Endothelial cell of umbilical vein (primary cell): Measurements from ENCODE around the gene AQP10. TPM values are rescaled to one million over a fixed set of nuclear protein-coding genes. Genes with fewer than 3 reads are reported as not detected.

Source experiments
- polyA plus RNA-seq, 4 experiments: library from polyadenylated mRNA; depleted of rRNA in 3 of 4; stranded (reverse) in 3 of 4; unstranded in 1 of 4; fragments of >200 nt; gene quantifications; 2 replicates each; pipeline versions ENCODE4 v1.2.1 to v1.2.3, GENCODE V29; 2011 to 2012; ENCODE audit warnings: missing spikeins in 1 of 4
- small RNA-seq: library from RNA; depleted of rRNA; stranded (forward); fragments of <200 nt; gene quantifications from one replicate; pipeline ENCODE3, GENCODE V24; 2012; ENCODE audit warnings: low replicate concordance, low read depth; ENCODE audit not compliant: insufficient read depth, insufficient read length
- total RNA-seq: library from RNA; stranded (reverse); gene quantifications from 2 replicates; pipeline ENCODE4 v1.2.3, GENCODE V29; 2021

Gene AQP10
- total and polyA plus RNA-seq, 2 donors (not counting 3 experiments of a cell fraction or from before 2014, with no cell fraction given), result not detected

Small RNA genes lying within 50 kb of the gene (small RNA-seq; reads per million reads assigned to genes)
- gene RF00273 (not detected), gene RNU6-121P (not detected), gene RNU6-239P (not detected), gene RNU7-57P (not detected)

Other genes starting within 250 kb of the AQP10 start
- gene NUP210L, start 166.0 kb upstream of the AQP10 start, total RNA-seq, result 0.07 TPM in 1 of 2 replicates, not detected in the other
- 0.01 TPM in 1 of 2 replicates, not detected in the other for gene NUP210L, start 166.0 kb upstream of the AQP10 start, polyA plus RNA-seq
- gene TPM3, start 129.0 kb upstream of the AQP10 start, total RNA-seq, result 924 and 927 TPM in 2 replicates
- 318 and 395 TPM in 2 replicates for gene TPM3, start 129.0 kb upstream of the AQP10 start, polyA plus RNA-seq
- gene CFAP141, start 114.8 kb upstream of the AQP10 start, total RNA-seq, result not detected in 2 replicates
- gene CFAP141, start 114.8 kb upstream of the AQP10 start, polyA plus RNA-seq, result not detected in 2 replicates
- 229 and 235 TPM in 2 replicates for gene UBAP2L, start 100.1 kb upstream of the AQP10 start, total RNA-seq
- gene UBAP2L, start 100.1 kb upstream of the AQP10 start, polyA plus RNA-seq, result 280 and 323 TPM in 2 replicates
- 69.1 and 78.4 TPM in 2 replicates for gene HAX1, start 48.5 kb upstream of the AQP10 start, total RNA-seq
- gene HAX1, start 48.5 kb upstream of the AQP10 start, polyA plus RNA-seq, result 95.3 and 101 TPM in 2 replicates
- gene ATP8B2, start 4.4 kb downstream of the AQP10 start, total RNA-seq, result 60.0 and 64.7 TPM in 2 replicates
- 72.8 and 86.0 TPM in 2 replicates for gene ATP8B2, start 4.4 kb downstream of the AQP10 start, polyA plus RNA-seq
- gene IL6R, start 84.2 kb downstream of the AQP10 start, total RNA-seq, result 3.3 and 4.8 TPM in 2 replicates
- 4.2 and 5.1 TPM in 2 replicates for gene IL6R, start 84.2 kb downstream of the AQP10 start, polyA plus RNA-seq
- gene TDRD10, start 181.1 kb downstream of the AQP10 start, total RNA-seq, result 3.9 and 6.1 TPM in 2 replicates
- gene TDRD10, start 181.1 kb downstream of the AQP10 start, polyA plus RNA-seq, result 8.6 and 9.1 TPM in 2 replicates
- gene SHE, start 181.3 kb downstream of the AQP10 start, total RNA-seq, result 43.4 and 52.7 TPM in 2 replicates
- 30.1 and 30.4 TPM in 2 replicates for gene SHE, start 181.3 kb downstream of the AQP10 start, polyA plus RNA-seq
- 85.4 and 97.2 TPM in 2 replicates for gene UBE2Q1, start 237.6 kb downstream of the AQP10 start, total RNA-seq
- gene UBE2Q1, start 237.6 kb downstream of the AQP10 start, polyA plus RNA-seq, result 16.5 and 18.3 TPM in 2 replicates
- gene CHRNB2, start 246.7 kb downstream of the AQP10 start, total RNA-seq, result not detected in 2 replicates
- gene CHRNB2, start 246.7 kb downstream of the AQP10 start, polyA plus RNA-seq, result not detected in 2 replicates